H9 (cell line): ENCODE results near the gene TMEM187. TPM values are rescaled to one million over a fixed set of nuclear protein-coding genes. Genes with fewer than 3 reads are reported as not detected.

Source experiments
- DNase-seq: peaks from one replicate; pipeline ENCODE4 v3.0.0-alpha.2; 2017
- H2AFZ ChIP-seq: one replicate; pipeline ENCODE4 v1.6.1; 2013; ENCODE audit warnings: mild to moderate bottlenecking, low read length, control low read depth, moderate library complexity
- H2AK5ac ChIP-seq: 2 replicates; pipeline ENCODE4 v1.6.1; 2013; ENCODE audit warnings: low read length, control low read depth, mixed read lengths; ENCODE audit not compliant: insufficient read length
- H2BK120ac ChIP-seq: one replicate; pipeline ENCODE4 v1.6.1; 2013; ENCODE audit warnings: low read depth, mild to moderate bottlenecking, low read length, control low read depth, inconsistent platforms; ENCODE audit not compliant: poor library complexity, severe bottlenecking
- H2BK12ac ChIP-seq: 2 replicates; pipeline ENCODE4 v1.6.1; 2013; ENCODE audit warnings: low read length, control low read depth, mixed read lengths, low read depth; ENCODE audit not compliant: insufficient read length
- H2BK15ac ChIP-seq: 2 replicates; pipeline ENCODE4 v1.6.1; 2013; ENCODE audit warnings: low read depth, low read length, control low read depth
- H2BK20ac ChIP-seq: one replicate; pipeline ENCODE4 v1.6.1; 2013; ENCODE audit warnings: low read depth, mild to moderate bottlenecking, low read length, control low read depth, inconsistent platforms; ENCODE audit not compliant: poor library complexity, severe bottlenecking
- H2BK5ac ChIP-seq: 2 replicates; pipeline ENCODE4 v1.6.1; 2013; ENCODE audit warnings: low read length, control low read depth, mixed read lengths; ENCODE audit not compliant: insufficient read length
- H3K14ac ChIP-seq: 2 replicates; pipeline ENCODE4 v1.6.1; 2013; ENCODE audit warnings: low read length, control low read depth; ENCODE audit not compliant: insufficient read depth
- H3K18ac ChIP-seq: 2 replicates; pipeline ENCODE4 v1.6.1; 2013; ENCODE audit warnings: low read depth, mild to moderate bottlenecking, mixed read lengths, low read length, control low read depth; ENCODE audit not compliant: insufficient read length
- H3K23ac ChIP-seq: 2 replicates; pipeline ENCODE4 v1.6.1; 2013; ENCODE audit warnings: low read length, control low read depth, mixed read lengths, low read depth; ENCODE audit not compliant: insufficient read length
- H3K23me2 ChIP-seq: 2 replicates; pipeline ENCODE4 v1.6.1; 2013; ENCODE audit warnings: low read depth, mild to moderate bottlenecking, mixed read lengths, low read length, control low read depth; ENCODE audit not compliant: insufficient read length, poor library complexity, severe bottlenecking
- H3K27ac ChIP-seq: 2 replicates; pipeline ENCODE4 v1.5.1; 2013; ENCODE audit warnings: low read length, control low read depth, mixed read lengths, low read depth; ENCODE audit not compliant: insufficient read length
- H3K27me3 ChIP-seq: 2 replicates; pipeline ENCODE4 v1.6.1; 2013; ENCODE audit warnings: low read length, control low read depth, inconsistent platforms; ENCODE audit not compliant: insufficient read depth
- H3K4ac ChIP-seq: 2 replicates; pipeline ENCODE4 v1.6.1; 2013; ENCODE audit warnings: low read depth, mild to moderate bottlenecking, control low read depth, inconsistent platforms, low read length, moderate library complexity
- H3K4me1 ChIP-seq: 2 replicates; pipeline ENCODE4 v1.6.1; 2013; ENCODE audit warnings: low read length, control low read depth, inconsistent platforms; ENCODE audit not compliant: insufficient read depth
- H3K4me2 ChIP-seq: 2 replicates; pipeline ENCODE4 v1.6.1; 2013; ENCODE audit warnings: low read length, control low read depth, mixed read lengths; ENCODE audit not compliant: insufficient read length, insufficient read depth
- H3K56ac ChIP-seq: 2 replicates; pipeline ENCODE4 v1.6.1; 2013; ENCODE audit warnings: low read depth, mild to moderate bottlenecking, mixed read lengths, low read length, control low read depth; ENCODE audit not compliant: insufficient read length
- H3K79me1 ChIP-seq: 2 replicates; pipeline ENCODE4 v1.6.1; 2013; ENCODE audit warnings: low read depth, mild to moderate bottlenecking, moderate library complexity, low read length, control low read depth, inconsistent platforms; ENCODE audit not compliant: insufficient read depth, poor library complexity, severe bottlenecking
- H3K79me2 ChIP-seq: 2 replicates; pipeline ENCODE4 v1.6.1; 2013; ENCODE audit warnings: low read length, control low read depth, inconsistent platforms; ENCODE audit not compliant: insufficient read depth
- H3K9ac ChIP-seq: 2 replicates; pipeline ENCODE4 v1.6.1; 2013; ENCODE audit warnings: low read length, control low read depth, mixed read lengths; ENCODE audit not compliant: insufficient read length; ENCODE audit errors: extremely low read depth
- H3K9me3 ChIP-seq: one replicate; pipeline ENCODE4 v1.6.1; 2013; ENCODE audit warnings: low read depth, low read length, inconsistent platforms; ENCODE audit not compliant: control insufficient read depth
- H3T11ph ChIP-seq: one replicate; pipeline ENCODE4 v1.6.1; 2013; ENCODE audit warnings: mild to moderate bottlenecking, low read length, control low read depth, inconsistent platforms
- H4K20me1 ChIP-seq: one replicate; pipeline ENCODE4 v1.6.1; 2013; ENCODE audit not compliant: control insufficient read depth, insufficient read length, insufficient read depth
- H4K5ac ChIP-seq: 2 replicates; pipeline ENCODE4 v1.6.1; 2013; ENCODE audit warnings: low read depth, mild to moderate bottlenecking, mixed read lengths, low read length, control low read depth; ENCODE audit not compliant: insufficient read length
- H4K8ac ChIP-seq: replicated peaks from 2 replicates; pipeline ENCODE4 v1.6.1; 2013; ENCODE audit warnings: low read length, control low read depth, mixed read lengths, low read depth; ENCODE audit not compliant: insufficient read length
- H4K91ac ChIP-seq: 2 replicates; pipeline ENCODE4 v1.6.1; 2013; ENCODE audit warnings: low read depth, mild to moderate bottlenecking, moderate library complexity, mixed read lengths, low read length, control low read depth; ENCODE audit not compliant: insufficient read length
- H3K27ac Mint-ChIP-seq, 3 experiments: 2 replicates in 2 of 3; 3 replicates in 1 of 3; pipeline ENCODE4 v1.8.0; 2020 to 2021; ENCODE audit warnings: mixed read lengths in 3 of 3, mild to moderate bottlenecking in 1 of 3, moderate library complexity in 1 of 3
- H3K27me3 Mint-ChIP-seq: 2 replicates; pipeline ENCODE4 v1.8.0; 2021; ENCODE audit warnings: low read depth, mild to moderate bottlenecking, moderate library complexity, mixed read lengths
- H3K36me3 Mint-ChIP-seq, 3 experiments: 2 replicates in 2 of 3; 3 replicates in 1 of 3; pipeline ENCODE4 v1.8.0; 2020 to 2021; ENCODE audit warnings: low read depth in 3 of 3, mixed read lengths in 3 of 3; ENCODE audit not compliant: insufficient read depth in 1 of 3
- H3K4me1 Mint-ChIP-seq, 2 experiments: 2 replicates each; pipeline ENCODE4 v1.8.0; 2020; ENCODE audit warnings: mixed read lengths in 2 of 2
- H3K4me3 Mint-ChIP-seq, 2 experiments: 2 replicates in 1 of 2; 3 replicates in 1 of 2; pipeline ENCODE4 v1.8.0; 2020 to 2021; ENCODE audit warnings: mild to moderate bottlenecking in 2 of 2, mixed read lengths in 2 of 2, moderate library complexity in 1 of 2
- H3K9me3 Mint-ChIP-seq, 2 experiments: 2 replicates in 1 of 2; 3 replicates in 1 of 2; pipeline ENCODE4 v1.8.0; 2020; ENCODE audit warnings: mild to moderate bottlenecking in 2 of 2, mixed read lengths in 2 of 2, moderate library complexity in 1 of 2
- CTCF ChIP-seq: fragments of 200-600 bp; sonication (generic); conservative IDR thresholded peaks from 3 replicates; pipeline ENCODE4 v1.8.0; 2021; ENCODE audit warnings: antibody characterized with exemption, mild to moderate bottlenecking
- WGBS: extraction: QIAGEN DNeasy Blood & Tissue Kit; methylation state at CpG from one replicate; pipeline ENCODE4 v1.1.7; 2013; ENCODE audit warnings: missing lambda C conversion rate, low lambda C conversion rate, mixed read lengths; ENCODE audit not compliant: insufficient read length; ENCODE audit errors: extremely low coverage; 5-methylcytosine and 5-hydroxymethylcytosine counted together
- total RNA-seq: library from RNA; stranded (reverse); gene quantifications from 2 replicates; pipeline ENCODE4 v1.2.1, GENCODE V29; 2021

TMEM187 gene
- total RNA-seq, 1 experiment from 2014 or later, result 2.7 TPM

- no peak overlapping the region for H3K56ac ChIP-seq
- H2AK5ac ChIP-seq, result no peak overlapping the region
- H3K79me1 ChIP-seq, result no peaks in the 10 kb centered on the region
- no peak overlapping the region for H3K27ac ChIP-seq
- H2BK120ac ChIP-seq, result no peak overlapping the region
- TF ChIP-seq CTCF, result no peak
- no peak for DNase-seq
- Mint-ChIP-seq H3K4me1 (peaks cover 13 to 34% of the 10 kb centered on the region in 2 experiments), H3K27ac (no peak overlapping the region; a peak in 1 of 7 replicates), H3K36me3 (peaks cover 18 to 27% (median 18%) of the 10 kb centered on the region in 3 experiments), H3K9me3 (peaks cover 53 to 69% of the 10 kb centered on the region in 2 experiments), H3K4me3 (peak overlapping the region; percentile 71 to 83), H3K27me3 (no peaks in the 10 kb centered on the region; the same call in none of the 2 replicates)
- H3K23ac ChIP-seq, result no peak overlapping the region
- H4K20me1 ChIP-seq, result no peaks in the 10 kb centered on the region
- peaks cover 10% of the 10 kb centered on the region for H3K9me3 ChIP-seq
- no peaks in the 10 kb centered on the region for H3K79me2 ChIP-seq
- WGBS, result no CpG with 5 or more reads among the region's 4 CpGs
- no peak overlapping the region for H3T11ph ChIP-seq
- H3K18ac ChIP-seq, result no peak overlapping the region
- H2BK15ac ChIP-seq, result no peak overlapping the region
- no peak overlapping the region for H2AFZ ChIP-seq
- no peak overlapping the region for H3K4ac ChIP-seq
- no peaks in the 10 kb centered on the region for H3K27me3 ChIP-seq
- peak overlapping the region; percentile 25 for H3K4me2 ChIP-seq
- H2BK12ac ChIP-seq, result no peak overlapping the region
- H3K14ac ChIP-seq, result no peak overlapping the region; the same call in 1 of the 2 replicates
- H2BK5ac ChIP-seq, result no peak overlapping the region
- H3K9ac ChIP-seq, result no peak overlapping the region
- no peak overlapping the region for H2BK20ac ChIP-seq
- peaks cover 22% of the 10 kb centered on the region for H3K23me2 ChIP-seq
- no peak overlapping the region for H4K8ac ChIP-seq
- no peak overlapping the region for H4K5ac ChIP-seq
- H3K4me1 ChIP-seq, result no peaks in the 10 kb centered on the region
- no peak overlapping the region for H4K91ac ChIP-seq
Measured at GRCh38 chrX:153926552-153926857, 46.0 kb upstream of the TMEM187 start.
